Activated CD8-positive, alpha-beta memory T cell treated with anti-CD3 and anti-CD28 coated beads, Interleukin-2, amount 50 U/mL, for 24 hours (primary cell): ENCODE results near the gene STK4.

ENCODE experiments used
- DNase-seq: peaks from one replicate; pipeline ENCODE4 v3.0.0-alpha.2; 2020; ENCODE audit errors: extremely low read depth

STK4 gene

GRCh38 chr20:44954211-44954610, 12.1 kb upstream of the STK4 start:
- DNase-seq, result no peak

GRCh38 chr20:44955270-44955669, 11.0 kb upstream of the STK4 start:
- DNase-seq, result no peak

- no peak for DNase-seq
These were observed 9.9 kb upstream of the STK4 start for GRCh38 chr20:44956410-44956809.

GRCh38 chr20:44958276-44958675, 8.0 kb upstream of the STK4 start:
- no peak for DNase-seq

- no peak for DNase-seq
These were observed 7.2 kb upstream of the STK4 start for GRCh38 chr20:44959082-44959637.

- DNase-seq, result peak; percentile 57
These were observed 6.6 kb upstream of the STK4 start for GRCh38 chr20:44959638-44960102.

GRCh38 chr20:44960103-44960852, 6.0 kb upstream of the STK4 start, which contains the start of gene TOMM34:
Gene TOMM34 (minus strand): TSS chr20:44960397. CDS start chr20:44960333, 64 bp downstream.
- peak; percentile 87 for DNase-seq

- DNase-seq, result no peak
These were observed 5.1 kb upstream of the STK4 start for GRCh38 chr20:44961011-44961869.

GRCh38 chr20:44961870-44962267, 4.4 kb upstream of the STK4 start:
- no peak for DNase-seq

GRCh38 chr20:44962483-44962882, 3.8 kb upstream of the STK4 start:
- DNase-seq, result no peak

- DNase-seq, result no peak
These were observed 2.7 kb upstream of the STK4 start for GRCh38 chr20:44963325-44964215.

GRCh38 chr20:44965651-44966029, 672 bp upstream of the STK4 start:
- DNase-seq, result no peak

GRCh38 chr20:44967207-44967807, 995 bp downstream of the STK4 start:
- DNase-seq, result no peak

GRCh38 chr20:44969300-44969894, 3.1 kb downstream of the STK4 start:
- no peak for DNase-seq

- DNase-seq, result no peak
These were observed 4.0 kb downstream of the STK4 start for GRCh38 chr20:44970243-44970757.

GRCh38 chr20:44973053-44973452, 6.7 kb downstream of the STK4 start:
- no peak for DNase-seq

GRCh38 chr20:44976698-44977097, 10.4 kb downstream of the STK4 start:
- DNase-seq, result no peak

GRCh38 chr20:44979090-44979621, 12.8 kb downstream of the STK4 start:
- no peak for DNase-seq

GRCh38 chr20:44981736-44982406, 15.6 kb downstream of the STK4 start:
- no peak for DNase-seq
